HepG2 (cell line): Measurements from ENCODE around the gene MYLK.

Source experiments
- TF ChIP-seq, protein P1 (sequence below): sonication (generic); formaldehyde crosslinking; IDR thresholded peaks from 2 replicates; pipeline ENCODE4 v1.4.0; 2020; ENCODE audit warnings: missing genetic modification reagents
- TF ChIP-seq, protein P2 (sequence below): sonication (generic); formaldehyde crosslinking; IDR thresholded peaks from 2 replicates; pipeline ENCODE4 v1.8.1; 2023; ENCODE audit warnings: mild to moderate bottlenecking, moderate library complexity, missing genetic modification reagents

DNA sequence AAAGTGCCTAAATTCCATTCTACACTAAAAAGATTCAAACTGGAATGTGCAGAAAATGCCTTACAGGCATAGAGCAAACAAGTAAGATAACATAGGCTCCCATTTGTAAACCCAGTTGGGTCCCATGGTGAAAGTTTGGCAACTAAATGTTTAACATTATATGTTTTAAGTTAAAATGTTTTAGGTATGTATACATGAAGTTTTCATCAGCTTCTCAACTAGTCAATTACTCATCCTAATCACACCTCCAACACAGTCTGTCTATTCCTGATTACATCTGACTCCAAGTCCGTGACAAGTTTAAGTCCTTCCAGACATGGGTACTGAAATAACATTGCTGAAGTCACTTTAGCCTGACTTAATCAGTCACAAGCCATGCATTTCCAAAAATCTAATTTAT lies 25.0 kb downstream of the MYLK start:
- TF ChIP-seq, protein P1, sequence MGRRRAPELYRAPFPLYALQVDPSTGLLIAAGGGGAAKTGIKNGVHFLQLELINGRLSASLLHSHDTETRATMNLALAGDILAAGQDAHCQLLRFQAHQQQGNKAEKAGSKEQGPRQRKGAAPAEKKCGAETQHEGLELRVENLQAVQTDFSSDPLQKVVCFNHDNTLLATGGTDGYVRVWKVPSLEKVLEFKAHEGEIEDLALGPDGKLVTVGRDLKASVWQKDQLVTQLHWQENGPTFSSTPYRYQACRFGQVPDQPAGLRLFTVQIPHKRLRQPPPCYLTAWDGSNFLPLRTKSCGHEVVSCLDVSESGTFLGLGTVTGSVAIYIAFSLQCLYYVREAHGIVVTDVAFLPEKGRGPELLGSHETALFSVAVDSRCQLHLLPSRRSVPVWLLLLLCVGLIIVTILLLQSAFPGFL (CRISPR knock-in tag), result no peak
- TF ChIP-seq, protein P2, sequence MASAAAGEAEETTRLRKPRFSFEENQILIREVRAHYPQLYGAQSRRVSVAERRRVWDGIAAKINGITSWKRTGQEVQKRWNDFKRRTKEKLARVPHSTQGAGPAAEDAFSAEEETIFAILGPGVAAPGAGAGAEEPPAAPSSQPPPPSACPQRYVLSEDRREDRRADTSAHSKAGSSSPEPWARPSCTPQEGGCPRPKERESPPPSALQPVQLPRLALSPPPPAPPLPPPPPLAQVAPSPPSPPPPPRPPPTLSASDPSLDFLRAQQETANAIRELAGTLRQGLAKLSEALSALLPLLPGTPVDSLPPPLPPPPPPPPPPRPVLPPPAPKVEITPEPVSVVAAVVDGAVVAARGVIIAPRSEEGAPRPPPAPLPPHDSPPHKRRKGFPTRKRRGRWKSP (CRISPR knock-in tag), result no peak
